ENCODE results near the gene CXXC4. TPM values are rescaled to one million over a fixed set of nuclear protein-coding genes. Genes with fewer than 3 reads are reported as not detected.

The CXXC4 gene
- total and polyA plus RNA-seq, 2 experiments from 2014 or later: 1.6 to 3.0 TPM

DNA sequence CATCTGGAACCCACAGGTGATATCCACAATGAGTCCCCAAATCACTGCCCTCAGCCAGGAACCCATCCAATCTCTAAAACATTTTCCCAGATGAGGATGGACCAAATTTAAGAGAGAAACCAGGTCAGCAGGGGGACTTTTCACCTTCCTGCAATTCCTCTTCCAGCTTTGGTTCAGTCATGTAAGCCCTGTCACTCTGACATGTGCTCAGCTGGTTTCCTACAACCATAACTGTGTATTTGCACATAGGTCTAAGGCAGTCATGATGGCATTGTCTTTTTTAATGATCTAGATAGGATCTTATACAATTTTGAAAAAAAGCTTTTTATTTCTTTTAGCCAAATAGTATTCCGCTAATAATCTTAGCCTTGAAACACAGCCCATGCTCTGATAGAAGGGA, 6.5 kb downstream of the CXXC4 start:
- Histone ChIP-seq H3K4me3 (no peak overlapping the region), H3K27me3 (ENCODE audit: insufficient read depth) (peaks cover 19% of the 10 kb centered on the region; the same call in 1 of the 2 replicates), H3K27ac (ENCODE audit: low read depth) (no peak overlapping the region), H3K36me3 (ENCODE audit: insufficient read depth) (no peaks in the 10 kb centered on the region), H4K20me1 (replicated peaks; ENCODE audit: insufficient read depth) (no peaks in the 10 kb centered on the region), H3K79me2 (replicated peaks; ENCODE audit: insufficient read depth) (no peaks in the 10 kb centered on the region), H3K4me1 (ENCODE audit: insufficient read depth) (peaks cover 31% of the 10 kb centered on the region), H3F3A (replicated peaks; ENCODE audit: low read depth) (0 out of 2 replicates have a peak, but pooled peaks cover 3% of the 10 kb centered on the region), H2AFZ (no peak overlapping the region), H3K9me2 (ENCODE audit: insufficient read depth) (no peaks in the 10 kb centered on the region), H3K4me2 (no peak overlapping the region)
- peaks cover 58% of the 10 kb centered on the region for H3K4me1 Mint-ChIP-seq
- ATAC-seq: no peak
- H3K27ac Mint-ChIP-seq: no peak overlapping the region
- H3K36me3 Mint-ChIP-seq (ENCODE audit: low read depth): no peaks in the 10 kb centered on the region
- TF ChIP-seq POLR2AphosphoS5 (IDR thresholded peaks at IDR 0.05; ENCODE audit: low read depth): no peak
- no peak for TF ChIP-seq JUNB (IDR thresholded peaks at IDR 0.05; ENCODE audit: unreplicated experiment)
- no peak for TF ChIP-seq NANOG (IDR thresholded peaks at IDR 0.05; ENCODE audit: borderline replicate concordance)
- no peak for TF ChIP-seq EZH2phosphoT487 (IDR thresholded peaks at IDR 0.05; ENCODE audit: unreplicated experiment)
- TF ChIP-seq, protein P1, sequence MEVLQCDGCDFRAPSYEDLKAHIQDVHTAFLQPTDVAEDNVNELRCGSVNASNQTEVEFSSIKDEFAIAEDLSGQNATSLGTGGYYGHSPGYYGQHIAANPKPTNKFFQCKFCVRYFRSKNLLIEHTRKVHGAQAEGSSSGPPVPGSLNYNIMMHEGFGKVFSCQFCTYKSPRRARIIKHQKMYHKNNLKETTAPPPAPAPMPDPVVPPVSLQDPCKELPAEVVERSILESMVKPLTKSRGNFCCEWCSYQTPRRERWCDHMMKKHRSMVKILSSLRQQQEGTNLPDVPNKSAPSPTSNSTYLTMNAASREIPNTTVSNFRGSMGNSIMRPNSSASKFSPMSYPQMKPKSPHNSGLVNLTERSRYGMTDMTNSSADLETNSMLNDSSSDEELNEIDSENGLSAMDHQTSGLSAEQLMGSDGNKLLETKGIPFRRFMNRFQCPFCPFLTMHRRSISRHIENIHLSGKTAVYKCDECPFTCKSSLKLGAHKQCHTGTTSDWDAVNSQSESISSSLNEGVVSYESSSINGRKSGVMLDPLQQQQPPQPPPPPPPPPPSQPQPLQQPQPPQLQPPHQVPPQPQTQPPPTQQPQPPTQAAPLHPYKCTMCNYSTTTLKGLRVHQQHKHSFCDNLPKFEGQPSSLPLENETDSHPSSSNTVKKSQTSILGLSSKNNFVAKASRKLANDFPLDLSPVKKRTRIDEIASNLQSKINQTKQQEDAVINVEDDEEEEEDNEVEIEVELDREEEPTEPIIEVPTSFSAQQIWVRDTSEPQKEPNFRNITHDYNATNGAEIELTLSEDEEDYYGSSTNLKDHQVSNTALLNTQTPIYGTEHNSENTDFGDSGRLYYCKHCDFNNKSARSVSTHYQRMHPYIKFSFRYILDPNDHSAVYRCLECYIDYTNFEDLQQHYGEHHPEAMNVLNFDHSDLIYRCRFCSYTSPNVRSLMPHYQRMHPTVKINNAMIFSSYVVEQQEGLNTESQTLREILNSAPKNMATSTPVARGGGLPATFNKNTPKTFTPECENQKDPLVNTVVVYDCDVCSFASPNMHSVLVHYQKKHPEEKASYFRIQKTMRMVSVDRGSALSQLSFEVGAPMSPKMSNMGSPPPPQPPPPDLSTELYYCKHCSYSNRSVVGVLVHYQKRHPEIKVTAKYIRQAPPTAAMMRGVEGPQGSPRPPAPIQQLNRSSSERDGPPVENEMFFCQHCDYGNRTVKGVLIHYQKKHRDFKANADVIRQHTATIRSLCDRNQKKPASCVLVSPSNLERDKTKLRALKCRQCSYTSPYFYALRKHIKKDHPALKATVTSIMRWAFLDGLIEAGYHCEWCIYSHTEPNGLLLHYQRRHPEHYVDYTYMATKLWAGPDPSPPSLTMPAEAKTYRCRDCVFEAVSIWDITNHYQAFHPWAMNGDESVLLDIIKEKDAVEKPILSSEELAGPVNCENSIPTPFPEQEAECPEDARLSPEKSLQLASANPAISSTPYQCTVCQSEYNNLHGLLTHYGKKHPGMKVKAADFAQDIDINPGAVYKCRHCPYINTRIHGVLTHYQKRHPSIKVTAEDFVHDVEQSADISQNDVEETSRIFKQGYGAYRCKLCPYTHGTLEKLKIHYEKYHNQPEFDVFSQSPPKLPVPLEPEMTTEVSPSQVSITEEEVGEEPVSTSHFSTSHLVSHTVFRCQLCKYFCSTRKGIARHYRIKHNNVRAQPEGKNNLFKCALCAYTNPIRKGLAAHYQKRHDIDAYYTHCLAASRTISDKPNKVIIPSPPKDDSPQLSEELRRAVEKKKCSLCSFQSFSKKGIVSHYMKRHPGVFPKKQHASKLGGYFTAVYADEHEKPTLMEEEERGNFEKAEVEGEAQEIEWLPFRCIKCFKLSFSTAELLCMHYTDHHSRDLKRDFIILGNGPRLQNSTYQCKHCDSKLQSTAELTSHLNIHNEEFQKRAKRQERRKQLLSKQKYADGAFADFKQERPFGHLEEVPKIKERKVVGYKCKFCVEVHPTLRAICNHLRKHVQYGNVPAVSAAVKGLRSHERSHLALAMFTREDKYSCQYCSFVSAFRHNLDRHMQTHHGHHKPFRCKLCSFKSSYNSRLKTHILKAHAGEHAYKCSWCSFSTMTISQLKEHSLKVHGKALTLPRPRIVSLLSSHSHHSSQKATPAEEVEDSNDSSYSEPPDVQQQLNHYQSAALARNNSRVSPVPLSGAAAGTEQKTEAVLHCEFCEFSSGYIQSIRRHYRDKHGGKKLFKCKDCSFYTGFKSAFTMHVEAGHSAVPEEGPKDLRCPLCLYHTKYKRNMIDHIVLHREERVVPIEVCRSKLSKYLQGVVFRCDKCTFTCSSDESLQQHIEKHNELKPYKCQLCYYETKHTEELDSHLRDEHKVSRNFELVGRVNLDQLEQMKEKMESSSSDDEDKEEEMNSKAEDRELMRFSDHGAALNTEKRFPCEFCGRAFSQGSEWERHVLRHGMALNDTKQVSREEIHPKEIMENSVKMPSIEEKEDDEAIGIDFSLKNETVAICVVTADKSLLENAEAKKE (CRISPR knock-in tag; IDR thresholded peaks at IDR 0.05): no peak
- TF ChIP-seq CREB1 (CRISPR knock-in tag; IDR thresholded peaks at IDR 0.05; ENCODE audit: low read depth): no peak
- DNase-seq (ENCODE audit: low spot score): no peak
- H3K27me3 Mint-ChIP-seq (ENCODE audit: insufficient read depth, low read depth, poor library complexity): peaks cover 13% of the 10 kb centered on the region
- no peak overlapping the region for H3K4me3 Mint-ChIP-seq
- H3K9me3 Mint-ChIP-seq: no peaks in the 10 kb centered on the region
